HUDEP-2 (cell line): Measurements from ENCODE around the gene SEC22B.
"Not testable (repeated sequence)": the region's sequence is repeated elsewhere in the genome, so short reads cannot be mapped to it uniquely, and the experiment has no call there.

Experiments used
- DNase-seq, 76 experiments: peaks; one replicate each; lab custom pipeline; 2025; ENCODE audit not compliant: unreplicated experiment in 76 of 76; lab: John Stamatoyannopoulos, UW

The SEC22B gene

GRCh38 chr1:120176092-120176855 is at the start of gene SEC22B:
Gene SEC22B (minus strand): TSS chr1:120176520. CDS start chr1:120176381, 139 bp downstream.
- peak in 74 of 76 experiments; percentile 19 to 90 (median 77) for DNase-seq

- DNase-seq: not testable (repeated sequence)
Observed at GRCh38 chr1:120217933-120218332, 41.6 kb upstream of the SEC22B start.

DNA sequence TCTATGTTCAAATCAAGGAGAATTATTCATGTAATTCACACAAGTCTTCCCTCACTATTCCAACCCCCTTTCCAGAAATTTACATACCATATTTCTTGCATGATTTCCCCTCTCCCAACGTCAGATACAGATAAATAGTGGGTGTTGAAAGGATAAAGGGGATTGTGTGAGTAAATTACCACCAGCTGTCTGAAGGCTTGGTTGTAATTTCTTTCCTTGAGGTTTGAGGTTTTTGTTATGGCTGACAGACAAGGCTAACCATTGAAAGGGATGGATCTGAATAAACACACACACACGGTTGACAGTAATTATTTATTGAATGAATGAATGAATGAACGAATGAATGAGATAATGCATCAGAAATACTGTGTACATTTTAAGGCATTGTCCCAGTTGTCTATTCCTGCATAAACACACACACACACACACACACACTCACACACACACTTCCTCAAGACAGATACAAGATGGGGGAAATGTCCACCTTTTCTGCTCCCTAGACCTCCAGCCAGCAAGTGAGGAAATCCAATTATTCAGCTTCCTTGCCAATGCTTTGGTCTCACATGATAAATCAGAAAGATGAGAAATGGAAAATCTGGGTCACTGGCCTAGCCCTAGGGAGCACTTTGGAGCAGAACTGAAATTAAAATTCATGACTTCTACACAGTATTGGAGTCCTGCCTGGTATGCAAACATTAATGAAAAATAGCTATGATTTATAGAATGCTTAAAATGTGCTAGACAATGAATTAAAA is 41.0 kb upstream of the SEC22B start:
- not testable (repeated sequence) for DNase-seq

DNA sequence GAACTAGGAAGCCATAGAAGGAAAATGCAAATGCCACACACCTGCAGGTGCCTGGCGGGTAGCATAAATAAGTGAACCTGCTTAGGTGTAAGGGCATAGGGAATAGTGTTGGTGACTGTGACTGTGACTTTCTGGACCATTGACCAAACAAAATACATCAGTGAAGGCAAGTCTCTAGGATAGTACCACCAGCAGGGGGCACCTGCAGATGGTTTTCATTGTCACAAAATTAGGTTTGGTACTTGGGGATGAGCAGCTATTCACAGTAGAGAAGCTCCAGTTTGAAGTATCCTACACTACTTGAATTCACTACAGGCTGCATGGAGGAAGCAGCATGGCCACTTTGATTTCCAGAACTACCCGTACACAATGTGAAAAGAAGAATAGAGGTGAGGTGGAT is 37.3 kb upstream of the SEC22B start:
- not testable (repeated sequence) for DNase-seq

- not testable (repeated sequence) for DNase-seq
Observed at GRCh38 chr1:120210754-120211153, 34.4 kb upstream of the SEC22B start.

- not testable (repeated sequence) for DNase-seq
Observed at GRCh38 chr1:120196863-120197775, 20.8 kb upstream of the SEC22B start.

GRCh38 chr1:120188626-120189025 is 12.3 kb upstream of the SEC22B start:
- not testable (repeated sequence) for DNase-seq

DNA sequence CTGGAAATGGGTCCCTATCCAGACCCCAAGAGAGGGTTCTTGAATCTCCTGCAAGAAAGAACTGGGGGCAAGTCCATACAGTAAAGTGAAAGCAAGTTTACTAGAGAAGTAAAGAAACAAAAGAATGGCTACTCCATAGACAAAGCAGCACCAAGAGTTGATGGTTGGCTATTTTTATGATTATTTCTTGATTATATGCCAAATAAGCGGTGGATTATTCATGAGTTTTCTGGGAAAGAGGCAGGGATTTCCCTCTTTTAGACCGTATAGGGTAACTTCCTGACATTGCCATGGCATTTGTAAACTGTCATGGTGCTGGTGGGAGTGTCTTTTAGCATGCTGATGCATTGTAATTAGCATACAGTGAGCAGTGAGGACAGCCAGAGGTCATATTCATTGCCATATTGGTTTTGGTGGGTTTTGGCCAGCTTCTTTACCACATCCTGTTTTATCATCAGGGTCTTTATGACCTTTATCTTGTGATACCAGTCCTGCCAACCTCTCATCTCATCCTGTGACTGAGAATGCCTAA is 5.9 kb upstream of the SEC22B start:
- not testable (repeated sequence) for DNase-seq

- peak in 1 of 76 experiments; percentile 22 for DNase-seq
Observed at GRCh38 chr1:120179811-120180690, 3.7 kb upstream of the SEC22B start.

DNA sequence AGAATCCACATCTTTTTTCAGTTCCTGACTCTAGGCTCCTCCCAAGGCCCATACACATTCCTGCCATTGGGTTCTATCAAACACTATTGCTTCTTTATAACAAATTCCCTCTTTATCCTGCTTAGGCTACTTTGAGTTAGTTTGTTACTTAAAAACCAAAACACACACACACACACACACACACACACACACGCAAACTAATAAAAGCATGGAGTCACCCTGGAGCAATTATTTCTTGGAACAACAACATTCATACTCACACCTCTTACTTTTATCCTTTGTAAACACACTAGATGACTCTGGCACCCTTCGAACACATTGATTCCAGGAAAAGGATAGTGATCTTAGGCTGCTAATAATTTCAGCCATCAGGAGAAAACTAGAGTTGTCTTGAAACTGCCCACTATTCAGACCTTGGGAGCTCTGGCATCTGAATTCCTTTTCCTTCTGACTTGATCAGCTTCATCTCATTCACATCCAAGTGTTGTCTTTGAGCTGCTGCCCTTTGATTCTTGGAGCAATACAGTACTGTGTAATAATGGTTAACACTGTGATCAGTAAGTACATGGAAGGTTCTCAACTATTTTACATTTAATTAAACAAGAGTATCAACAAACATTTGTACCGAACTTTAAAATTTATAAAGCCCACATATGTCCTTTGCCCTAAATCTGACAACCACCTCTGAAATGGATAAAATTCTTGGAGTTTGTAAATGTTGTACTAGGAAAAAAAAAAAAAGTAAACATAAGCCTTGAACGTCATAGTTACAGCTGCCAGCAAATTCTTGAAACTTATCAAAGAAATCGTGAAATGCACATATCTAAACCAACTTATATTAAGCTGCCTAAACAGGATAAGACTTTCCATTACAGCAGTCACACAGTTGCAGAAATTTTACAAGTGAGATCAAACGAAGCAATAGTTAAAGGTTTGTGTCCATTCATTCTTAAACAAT is 2.8 kb upstream of the SEC22B start:
- DNase-seq: peak in 8 of 76 experiments; percentile 4 to 46 (median 16)

DNA sequence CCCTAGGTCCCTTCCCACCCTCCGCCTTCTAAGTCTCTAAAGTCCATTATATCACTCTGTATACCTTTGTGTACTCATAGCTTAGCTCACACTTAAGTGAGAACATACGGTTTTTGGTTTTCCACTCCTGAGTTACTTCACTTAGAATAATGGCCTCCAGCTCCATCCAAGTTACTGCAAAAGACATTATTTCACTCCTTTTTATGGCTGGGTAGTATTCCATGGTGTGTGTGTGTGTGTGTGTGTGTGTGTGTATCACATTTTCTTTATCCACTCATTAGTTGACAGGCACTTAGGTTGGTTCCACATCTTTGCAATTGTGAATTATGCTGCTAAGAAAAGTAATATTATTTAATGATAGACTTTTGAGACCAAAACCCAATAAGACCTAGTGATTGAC is 1.7 kb upstream of the SEC22B start:
- not testable (repeated sequence) for DNase-seq

DNA sequence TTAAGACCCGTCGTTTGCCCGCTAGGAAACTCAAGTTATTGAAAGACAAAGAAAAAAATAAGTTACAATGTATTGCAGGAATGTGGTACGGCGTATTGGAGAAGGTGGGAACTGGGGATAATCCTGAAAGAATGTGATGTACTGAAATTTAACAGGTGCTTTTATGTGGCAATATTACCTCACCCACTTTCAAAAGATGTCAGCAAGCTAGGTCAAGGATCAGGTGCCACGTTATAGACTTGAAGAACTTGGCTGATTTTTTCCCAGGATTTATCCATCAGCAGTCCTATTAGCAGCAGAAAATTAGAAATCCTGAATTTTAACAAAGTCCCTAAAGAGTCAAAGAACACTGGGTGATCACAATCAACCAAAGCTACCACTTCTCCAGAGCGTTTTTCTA is 632 bp downstream of the SEC22B start:
- DNase-seq: not testable (repeated sequence)

- not testable (repeated sequence) for DNase-seq
Observed at GRCh38 chr1:120164761-120165160, 11.6 kb downstream of the SEC22B start.

- DNase-seq: not testable (repeated sequence)
Observed at GRCh38 chr1:120162015-120162414, 14.3 kb downstream of the SEC22B start.

- DNase-seq: not testable (repeated sequence)
Observed at GRCh38 chr1:120158495-120158894, 17.8 kb downstream of the SEC22B start.

GRCh38 chr1:120158086-120158485 is 18.2 kb downstream of the SEC22B start:
- DNase-seq: not testable (repeated sequence)

DNA sequence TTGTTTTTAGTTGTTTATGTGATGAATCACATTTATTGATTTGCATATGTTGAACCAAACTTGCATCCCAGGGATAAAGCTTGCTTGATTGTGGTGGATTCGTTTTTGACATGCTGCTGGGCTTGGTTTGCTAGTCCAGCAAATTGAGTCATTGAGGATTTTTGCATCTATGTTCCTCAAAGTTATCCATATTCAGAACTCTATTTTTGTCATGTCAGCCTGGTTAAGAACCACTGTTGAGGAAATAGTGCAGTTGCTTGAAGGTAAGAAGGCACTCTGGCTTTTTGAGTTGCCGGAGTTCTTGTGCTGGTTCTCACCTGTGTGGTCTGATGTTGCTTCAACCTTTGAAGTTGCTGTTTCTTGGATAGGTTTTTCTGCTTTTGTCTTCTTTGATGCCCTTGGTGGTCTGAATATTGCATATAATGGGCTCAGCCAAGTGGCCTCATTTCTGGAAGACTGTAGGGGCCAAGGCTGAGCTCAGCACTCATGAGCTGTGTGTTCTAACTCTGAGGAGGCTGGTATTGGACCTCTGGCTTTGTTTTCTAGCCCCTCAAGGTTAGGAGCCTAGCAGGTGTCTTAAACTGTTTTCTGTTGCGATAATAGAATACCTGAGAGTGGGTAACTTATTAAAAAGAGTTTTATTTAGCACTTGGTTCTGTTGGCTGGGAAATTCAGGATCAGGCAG is 26.0 kb downstream of the SEC22B start:
- DNase-seq: not testable (repeated sequence)
